SHP77 (cell line): ENCODE measurements around the gene DUOXA1.
"Not testable (repeated sequence)": the region's sequence is repeated elsewhere in the genome, so short reads cannot be mapped to it uniquely, and the experiment has no call there.

Source experiments
- DNase-seq, 2 experiments: peaks; one replicate each; lab custom pipeline; 2025; lab: John Stamatoyannopoulos, UW

Gene DUOXA1

DNA sequence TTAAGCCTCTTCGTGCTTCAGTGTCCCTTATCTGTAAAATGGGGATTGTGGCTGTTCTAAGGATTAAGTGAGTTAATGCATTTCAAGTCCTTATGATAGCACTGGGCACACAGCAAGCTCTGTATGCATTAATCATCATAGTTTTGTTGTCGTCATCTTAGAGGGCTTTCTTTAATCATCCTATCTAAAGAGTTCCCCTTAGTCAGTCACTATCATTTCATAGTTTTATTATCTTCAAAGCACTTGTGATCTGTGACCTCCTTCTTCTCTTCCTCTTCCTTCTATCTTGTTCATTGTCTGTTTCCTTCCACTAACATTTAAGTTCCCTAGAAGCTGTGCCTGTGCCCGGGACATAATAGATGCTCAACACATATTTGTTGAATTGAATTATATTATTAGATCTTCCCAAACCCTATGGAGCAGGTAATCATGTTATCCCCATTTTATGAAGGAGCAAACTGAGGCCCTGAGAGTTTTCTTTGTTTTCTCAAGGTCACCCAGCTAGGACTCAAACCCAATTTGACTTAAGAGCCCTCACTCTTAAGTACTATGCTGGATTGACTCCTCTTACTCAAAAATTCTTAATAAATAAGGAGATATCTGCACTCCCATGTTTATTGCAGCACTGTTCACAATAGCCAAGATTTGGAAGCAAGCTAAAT lies 39.8 kb downstream of the DUOXA1 start:
- DNase-seq = no peak

DNA sequence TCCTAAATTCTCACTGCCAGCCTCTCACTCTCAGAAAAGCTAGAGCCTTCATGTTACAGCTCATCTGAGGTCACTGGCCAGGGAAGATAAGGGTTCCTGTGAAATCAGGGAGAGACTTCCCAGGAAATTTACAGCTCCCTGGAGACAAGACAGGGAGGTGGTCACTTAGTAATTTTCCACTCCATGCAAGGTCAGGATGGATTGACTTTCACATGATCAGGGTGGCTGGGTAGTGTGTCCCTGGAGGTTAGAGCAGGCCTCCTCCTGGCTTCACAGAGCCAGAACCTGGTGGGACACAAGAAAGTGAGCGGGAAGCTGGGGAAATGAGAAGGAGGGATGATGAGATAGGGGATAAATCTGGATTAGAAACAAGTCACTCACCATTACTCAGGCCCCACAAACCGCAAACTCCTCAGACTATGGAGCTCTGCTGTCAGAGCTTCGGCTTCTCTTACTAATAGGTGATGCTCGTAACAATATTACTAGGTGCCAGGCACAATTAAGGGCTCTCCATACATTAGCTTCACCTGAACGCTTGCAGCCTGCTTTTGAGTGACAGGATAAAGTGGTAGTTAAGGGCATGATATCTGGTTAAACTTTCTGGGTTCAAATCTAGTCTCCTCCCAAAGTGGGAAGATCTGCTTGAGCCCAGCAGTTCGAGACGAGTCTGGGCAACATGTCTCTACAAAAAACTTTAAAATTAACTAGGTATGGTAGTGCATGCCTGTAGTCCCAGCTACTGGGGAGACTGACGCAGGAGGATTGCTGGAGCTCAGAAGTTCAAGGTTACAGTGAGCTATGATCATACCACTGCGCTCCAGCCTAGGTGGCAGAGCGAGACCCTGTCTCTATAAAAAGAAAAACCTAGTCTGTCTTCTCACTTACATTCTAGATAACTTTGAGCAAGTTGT lies 40.6 kb downstream of the DUOXA1 start:
- no peak for DNase-seq

DNA sequence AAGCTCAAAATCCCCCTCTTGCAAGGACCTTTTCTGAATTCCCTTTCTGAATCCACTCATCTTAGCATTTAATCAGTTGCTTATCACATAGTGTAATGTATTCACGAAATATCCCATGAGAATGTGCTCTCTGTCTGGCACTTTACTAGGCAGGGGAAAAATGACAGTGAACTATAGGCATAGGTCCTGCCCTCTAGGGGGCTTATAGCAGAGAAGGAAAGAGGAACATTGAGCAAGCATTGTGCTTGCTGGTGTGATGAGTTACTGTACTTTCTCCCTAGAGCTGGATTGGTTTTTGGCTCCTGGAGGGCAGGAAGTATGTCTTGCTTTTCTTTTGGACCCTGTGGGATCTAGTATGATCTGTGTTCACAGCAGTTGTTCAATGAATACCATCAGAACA lies 42.2 kb downstream of the DUOXA1 start:
- no peak for DNase-seq

DNA sequence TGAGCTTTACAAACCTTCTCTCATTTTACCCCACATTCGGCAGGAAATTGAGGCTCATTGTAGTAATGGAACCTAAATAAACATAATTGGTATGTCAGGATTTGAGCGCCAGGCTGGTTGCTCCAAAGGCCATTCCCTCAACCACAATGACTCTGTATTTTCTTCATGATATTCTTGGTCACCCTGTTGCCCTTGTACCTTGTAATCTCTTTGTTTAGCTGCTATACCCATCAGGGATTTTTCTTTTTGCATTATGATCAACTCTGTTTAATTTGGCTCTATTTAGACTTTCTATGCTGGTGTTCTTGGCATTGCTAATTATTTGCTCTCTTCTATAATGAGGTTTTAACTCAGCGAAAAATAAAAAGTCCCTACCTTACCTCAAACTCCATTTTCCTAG lies 45.5 kb downstream of the DUOXA1 start:
- no peak for DNase-seq

DNA sequence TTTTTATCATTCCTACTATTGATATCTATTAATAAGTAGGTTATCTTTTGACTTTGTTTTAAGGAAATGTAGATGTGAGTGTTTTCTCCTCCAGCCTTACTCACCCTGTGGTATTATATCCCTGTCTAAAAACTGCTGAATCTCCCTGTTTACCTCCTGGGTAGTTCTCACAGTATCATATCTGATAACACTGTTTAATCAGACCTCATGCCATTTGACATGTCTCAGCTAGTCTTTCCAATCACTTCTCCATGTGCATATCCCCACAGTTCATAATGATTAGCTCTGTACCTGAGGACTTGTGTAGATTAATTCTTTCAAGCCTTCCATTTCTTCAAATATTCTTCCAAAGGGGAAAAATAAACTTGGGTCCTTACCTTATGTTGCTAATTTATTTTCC lies 46.5 kb downstream of the DUOXA1 start:
- DNase-seq = no peak

DNA sequence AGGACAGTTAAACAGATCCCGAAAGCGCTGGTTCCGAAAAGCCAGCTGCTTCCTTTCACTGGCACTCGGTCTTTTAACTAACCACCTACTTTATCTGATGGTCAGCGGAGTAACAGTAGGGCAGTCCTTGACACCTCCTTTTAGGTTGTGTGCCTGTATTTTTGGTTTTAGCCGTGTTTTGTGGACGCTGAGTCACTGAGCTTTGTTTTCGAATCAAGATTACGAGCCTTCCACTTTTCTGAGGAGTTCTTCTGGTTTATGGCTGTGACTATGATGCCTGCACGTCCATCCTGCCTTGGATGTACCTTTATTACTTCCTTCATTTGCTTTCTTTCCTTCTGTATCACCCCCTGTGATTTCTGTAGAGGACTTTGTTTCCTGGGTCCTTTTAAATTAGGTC lies 47.3 kb downstream of the DUOXA1 start:
- not testable (repeated sequence) for DNase-seq

DNA sequence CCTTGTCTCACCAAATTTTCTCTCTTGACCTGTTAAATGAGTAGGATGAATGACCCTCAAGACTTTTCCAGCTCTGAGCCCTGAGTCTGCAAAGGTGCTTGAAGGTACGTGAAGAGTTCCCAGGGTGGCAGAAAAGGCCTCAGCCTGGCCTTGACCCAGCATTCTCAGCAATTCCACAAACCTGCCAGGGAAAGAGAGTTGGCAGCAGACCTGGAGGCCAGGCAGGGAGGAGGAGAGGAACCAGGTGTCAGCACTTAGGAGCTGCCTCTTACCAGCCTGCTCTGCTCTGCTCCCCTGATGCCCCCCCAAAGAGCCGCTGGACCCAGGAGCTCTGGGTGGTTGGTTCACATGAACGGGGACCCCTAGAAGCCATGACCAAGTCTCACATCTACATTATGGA lies 49.1 kb downstream of the DUOXA1 start:
- DNase-seq = not testable (repeated sequence)

DNA sequence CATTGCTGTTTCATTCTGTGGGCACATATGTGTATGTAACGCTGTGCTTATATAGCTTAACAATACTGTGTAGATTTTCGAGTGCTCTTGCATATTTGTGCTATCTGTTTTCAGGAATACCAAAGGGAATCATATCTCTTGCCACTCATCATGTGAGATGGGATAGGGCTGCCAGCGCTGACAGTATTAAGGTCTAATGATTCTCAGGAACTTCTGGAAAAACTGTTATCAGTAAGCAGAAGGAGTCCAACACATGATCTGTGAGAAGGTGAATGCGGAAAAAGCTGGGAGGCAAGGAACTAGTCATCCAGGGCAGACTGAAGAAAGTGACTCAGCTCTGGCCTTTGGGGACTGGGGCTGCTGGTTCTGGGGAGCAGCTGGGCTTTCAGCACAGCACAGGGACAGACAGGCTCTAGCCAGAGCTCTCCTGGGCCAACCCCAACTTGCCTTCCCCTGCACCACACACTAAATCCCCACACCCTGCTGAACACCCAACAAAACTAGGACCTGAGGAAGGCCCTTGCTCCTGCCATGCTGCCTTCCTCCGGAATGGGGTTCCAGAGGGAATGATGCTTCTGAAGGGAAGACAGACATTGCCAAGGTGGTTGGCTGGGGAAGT lies 49.9 kb downstream of the DUOXA1 start:
- not testable (repeated sequence) for DNase-seq

DNA sequence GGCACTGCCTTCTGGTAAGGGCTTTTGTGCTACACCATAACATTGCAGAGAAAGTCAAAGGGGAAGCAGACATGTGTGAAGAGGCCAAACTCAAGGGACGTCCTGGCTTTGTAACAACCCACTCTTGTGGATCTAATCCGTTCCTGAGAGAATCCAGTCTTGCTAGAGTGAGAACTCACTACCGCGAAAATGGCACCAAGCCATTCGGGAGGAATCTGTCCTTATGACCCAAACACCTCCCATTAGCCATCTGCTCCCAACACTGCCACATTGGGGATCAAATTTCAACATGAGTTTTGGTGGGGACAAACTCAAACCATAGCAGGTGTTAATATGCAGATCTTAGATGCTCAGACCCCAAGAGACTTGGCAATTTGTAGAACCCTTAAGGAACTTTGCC lies 50.5 kb downstream of the DUOXA1 start:
- not testable (repeated sequence) for DNase-seq

DNA sequence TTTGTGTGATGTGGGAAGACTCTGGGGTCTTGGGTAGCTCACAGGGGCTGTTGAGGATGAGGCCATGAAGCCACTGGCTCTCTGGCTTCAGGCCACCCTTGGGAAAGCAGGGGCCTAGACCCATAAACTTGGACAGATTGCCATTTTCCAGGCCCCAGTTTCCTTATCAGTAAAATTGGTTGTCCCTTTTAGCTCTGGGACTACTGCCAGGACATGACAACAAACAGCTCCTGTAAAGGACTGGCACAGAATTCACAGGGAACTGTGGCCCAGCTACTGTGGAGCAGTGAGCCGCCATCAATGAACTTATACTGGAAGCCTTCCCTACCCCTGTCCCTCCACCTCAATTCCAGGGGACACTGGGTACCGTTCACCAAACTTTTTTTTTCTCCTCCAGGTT lies 52.3 kb downstream of the DUOXA1 start:
- DNase-seq = not testable (repeated sequence)

DNA sequence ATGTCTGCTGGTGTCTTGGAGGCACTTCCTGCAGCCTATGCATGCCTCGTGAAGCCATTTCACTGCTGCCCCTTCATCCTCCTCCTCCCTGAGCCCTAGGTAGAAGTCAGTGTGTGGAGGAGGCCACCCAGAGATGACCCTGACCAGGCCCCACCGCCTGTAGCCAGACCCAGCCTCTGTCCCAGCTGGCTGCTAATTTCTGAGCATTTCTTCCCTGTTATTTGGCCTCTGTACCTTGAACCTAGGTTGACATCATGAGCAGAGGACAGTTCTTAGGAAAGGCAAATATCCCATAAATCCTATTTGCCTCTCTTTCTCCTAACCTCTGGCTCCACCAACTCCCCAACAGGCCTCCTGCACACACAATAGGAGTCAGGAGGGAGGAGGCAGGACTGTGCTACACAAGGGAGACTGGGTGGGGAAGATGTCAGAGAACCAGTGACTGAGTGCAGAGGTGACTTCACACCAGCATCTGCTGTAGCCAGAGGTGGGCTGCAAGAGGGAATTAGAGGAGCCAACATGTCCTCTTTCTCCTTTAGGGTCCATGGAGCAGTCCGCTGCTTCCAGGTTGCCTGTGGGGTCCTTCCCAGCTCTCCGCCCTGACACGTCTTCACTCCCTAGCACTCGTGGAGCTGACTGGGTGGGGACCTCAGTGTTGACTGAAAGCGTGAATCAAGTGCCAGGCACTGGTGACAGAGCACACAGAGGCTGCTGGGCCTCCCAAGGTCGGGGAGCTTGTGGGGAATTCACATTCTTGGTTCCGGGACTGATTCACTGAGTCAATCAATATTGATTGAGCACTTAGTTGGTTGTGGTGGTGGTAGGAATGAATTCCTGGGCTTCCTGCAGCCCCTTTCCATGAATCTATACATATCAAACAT lies 54.0 kb downstream of the DUOXA1 start:
- DNase-seq = not testable (repeated sequence)

DNA sequence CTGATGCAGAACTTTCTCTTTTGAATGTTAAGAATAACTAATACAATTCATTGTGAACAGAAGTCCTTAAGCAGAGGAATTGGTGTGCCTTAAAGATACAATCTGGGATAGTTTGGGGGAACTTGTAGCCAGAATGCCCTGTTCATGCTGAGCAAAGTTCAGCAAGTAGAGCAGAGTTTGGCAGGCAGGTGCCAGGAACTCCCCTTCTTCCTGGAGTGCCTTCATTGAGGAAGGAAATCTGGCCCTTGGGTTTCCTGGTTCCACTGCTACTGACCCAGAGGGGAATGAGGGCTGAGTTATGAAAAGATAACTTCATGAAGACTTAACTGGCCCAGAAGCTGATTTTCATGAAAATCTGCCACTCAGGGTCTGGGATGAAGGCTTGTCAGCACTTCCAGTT lies 56.1 kb downstream of the DUOXA1 start:
- not testable (repeated sequence) for DNase-seq

DNA sequence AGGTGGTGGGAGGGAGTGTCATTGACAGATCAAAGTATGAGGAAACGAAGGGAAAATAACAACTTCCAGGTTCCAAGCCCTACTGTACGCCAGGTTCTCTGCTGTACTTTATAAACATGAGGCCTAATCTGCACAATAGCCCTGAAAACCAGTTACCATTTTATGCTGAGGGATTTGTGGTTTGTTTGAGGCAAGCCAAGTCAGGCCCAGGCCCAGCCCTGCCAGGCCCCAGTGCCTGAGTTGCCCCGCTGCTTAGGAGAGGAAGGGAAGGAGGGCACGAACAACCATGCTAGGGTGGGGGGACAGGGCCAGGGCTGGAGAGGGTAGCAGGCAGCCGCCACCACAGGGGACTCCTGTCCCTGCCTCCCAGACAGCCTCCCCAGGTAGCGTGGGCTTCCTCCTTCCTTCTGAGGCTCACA lies 59.7 kb downstream of the DUOXA1 start:
- DNase-seq = not testable (repeated sequence)
